ENCODE measurements around the gene KIF24. TPM values are rescaled to one million over a fixed set of nuclear protein-coding genes. Genes with fewer than 3 reads are reported as not detected.

Gene KIF24
- total and polyA plus RNA-seq, 2 of the 4 experiments (the other 2 are of a cell fraction): 1.4 to 3.0 TPM

DNA sequence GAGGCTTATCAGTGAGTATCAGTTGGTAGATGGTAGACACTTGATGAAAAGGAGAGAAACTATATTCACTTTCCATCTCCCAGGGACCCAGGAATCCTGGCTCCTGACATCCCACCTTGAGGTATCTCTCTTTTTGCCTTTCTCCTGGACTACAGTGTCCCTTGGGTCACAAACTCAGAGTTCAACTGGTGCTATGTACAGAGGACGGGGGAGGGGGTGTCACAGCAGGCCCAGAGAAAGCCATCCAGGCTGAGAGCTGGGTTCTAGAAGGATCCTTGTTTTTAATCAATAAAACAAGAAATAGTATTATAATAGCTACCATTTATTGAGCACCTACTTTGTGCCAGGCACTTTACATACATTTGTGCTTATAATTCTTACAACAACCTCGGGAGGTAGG lies 37.3 kb upstream of the KIF24 start:
- Histone ChIP-seq H2AFZ (replicated peaks; ENCODE audit: low read length, poor library complexity) (no peak overlapping the region), H3K4ac (ENCODE audit: low read depth, low read length) (no peak overlapping the region), H2AK9ac (replicated peaks; ENCODE audit: low read depth, low read length, poor library complexity) (no peak overlapping the region), H4K20me1 (ENCODE audit: insufficient read depth, low read length) (no peaks in the 10 kb centered on the region), H3K18ac (ENCODE audit: low read depth, low read length) (no peak overlapping the region), H3K27ac (ENCODE audit: insufficient read depth, low read length) (no peak overlapping the region), H3K36me3 (ENCODE audit: control insufficient read depth, insufficient read depth, low read length) (no peaks in the 10 kb centered on the region), H3K56ac (ENCODE audit: extremely low read depth, insufficient read depth, low read length) (no peak overlapping the region), H2BK15ac (ENCODE audit: low read depth, low read length) (no peak overlapping the region), H4K91ac (ENCODE audit: insufficient read depth, low read depth, low read length) (no peak overlapping the region), H3K9me1 (ENCODE audit: insufficient read depth, low read length) (no peaks in the 10 kb centered on the region), H3K79me1 (ENCODE audit: low read depth in 1 of 2, low read length in 2 of 2) (no peaks in the 10 kb centered on the region), H3K4me2 (ENCODE audit: low read depth, low read length) (no peak overlapping the region), H3K27me3 (ENCODE audit: control insufficient read depth, insufficient read depth, low read length) (peaks cover 7% of the 10 kb centered on the region; the same call in 1 of the 2 replicates), H3K9me3 (ENCODE audit: control insufficient read depth, insufficient read depth, low read length) (peaks cover 3% of the 10 kb centered on the region; the same call in 1 of the 2 replicates), H2BK5ac (ENCODE audit: low read depth, low read length, poor library complexity, severe bottlenecking) (no peak overlapping the region), H2BK20ac (ENCODE audit: low read depth, low read length) (no peak overlapping the region), H3K9ac (ENCODE audit: low read depth, low read length) (no peak overlapping the region), H4K8ac (ENCODE audit: low read depth in 2 of 2, low read length in 2 of 2) (no peak overlapping the region), H3K23ac (ENCODE audit: low read depth, low read length) (no peak overlapping the region), H3K4me3 (ENCODE audit: insufficient read depth, low read depth, low read length) (no peak overlapping the region), H2AK5ac (ENCODE audit: low read depth, low read length) (no peak overlapping the region), H4K5ac (ENCODE audit: low read depth, low read length) (no peak overlapping the region), H3K14ac (replicated peaks; ENCODE audit: low read depth, low read length) (no peak overlapping the region), H2BK120ac (ENCODE audit: low read depth, low read length) (no peak overlapping the region), H3K4me1 (ENCODE audit: control insufficient read depth, insufficient read depth, low read length) (no peaks in the 10 kb centered on the region)
- intact Hi-C loops (cut with micrococcal nuclease): no loop called here
- POLR2A ChIA-PET (ENCODE audit: unreplicated experiment): no interaction called here
- no CpG with 5 or more reads among the region's 2 CpGs for WGBS, 2 experiments (ENCODE audit: extremely low coverage in 2 of 2, insufficient read length in 1 of 2)
- DNase-seq (no peak), ATAC-seq (ENCODE audit: low read depth) (no peak)
- TF ChIP-seq MXI1 (IDR thresholded peaks at IDR 0.05; ENCODE audit: borderline replicate concordance, low read depth, low read length) (no peak), SMC3 (IDR thresholded peaks at IDR 0.05; ENCODE audit: low read depth, low read length) (no peak), FOS (IDR thresholded peaks at IDR 0.05; ENCODE audit: low read depth, low read length) (no peak), MAFK (IDR thresholded peaks at IDR 0.05; ENCODE audit: low read depth, low read length) (no peak), RFX5 (IDR thresholded peaks at IDR 0.05; ENCODE audit: low read depth, low read length) (no peak), POLR2A (IDR thresholded peaks at IDR 0.05; ENCODE audit: low read depth, low read length) (no peak), CEBPB (IDR thresholded peaks at IDR 0.05; ENCODE audit: low read depth, low read length) (no peak), NFE2L2 (IDR thresholded peaks at IDR 0.05; ENCODE audit: low read depth, low read length) (no peak), RAD21 (IDR thresholded peaks at IDR 0.05; ENCODE audit: low read length) (no peak), CHD1 (IDR thresholded peaks at IDR 0.05; ENCODE audit: low read depth, low read length) (no peak), MAZ (IDR thresholded peaks at IDR 0.05; ENCODE audit: borderline replicate concordance, low read depth, low read length) (no peak), BHLHE40 (IDR thresholded peaks at IDR 0.05; ENCODE audit: low read depth, low read length) (no peak), RCOR1 (IDR thresholded peaks at IDR 0.05; ENCODE audit: insufficient replicate concordance, low read length) (no peak)
- TF ChIP-seq, protein P1, sequence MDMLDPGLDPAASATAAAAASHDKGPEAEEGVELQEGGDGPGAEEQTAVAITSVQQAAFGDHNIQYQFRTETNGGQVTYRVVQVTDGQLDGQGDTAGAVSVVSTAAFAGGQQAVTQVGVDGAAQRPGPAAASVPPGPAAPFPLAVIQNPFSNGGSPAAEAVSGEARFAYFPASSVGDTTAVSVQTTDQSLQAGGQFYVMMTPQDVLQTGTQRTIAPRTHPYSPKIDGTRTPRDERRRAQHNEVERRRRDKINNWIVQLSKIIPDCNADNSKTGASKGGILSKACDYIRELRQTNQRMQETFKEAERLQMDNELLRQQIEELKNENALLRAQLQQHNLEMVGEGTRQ (IDR thresholded peaks at IDR 0.05; ENCODE audit: low read depth, low read length): no peak
- TF ChIP-seq, protein P2, sequence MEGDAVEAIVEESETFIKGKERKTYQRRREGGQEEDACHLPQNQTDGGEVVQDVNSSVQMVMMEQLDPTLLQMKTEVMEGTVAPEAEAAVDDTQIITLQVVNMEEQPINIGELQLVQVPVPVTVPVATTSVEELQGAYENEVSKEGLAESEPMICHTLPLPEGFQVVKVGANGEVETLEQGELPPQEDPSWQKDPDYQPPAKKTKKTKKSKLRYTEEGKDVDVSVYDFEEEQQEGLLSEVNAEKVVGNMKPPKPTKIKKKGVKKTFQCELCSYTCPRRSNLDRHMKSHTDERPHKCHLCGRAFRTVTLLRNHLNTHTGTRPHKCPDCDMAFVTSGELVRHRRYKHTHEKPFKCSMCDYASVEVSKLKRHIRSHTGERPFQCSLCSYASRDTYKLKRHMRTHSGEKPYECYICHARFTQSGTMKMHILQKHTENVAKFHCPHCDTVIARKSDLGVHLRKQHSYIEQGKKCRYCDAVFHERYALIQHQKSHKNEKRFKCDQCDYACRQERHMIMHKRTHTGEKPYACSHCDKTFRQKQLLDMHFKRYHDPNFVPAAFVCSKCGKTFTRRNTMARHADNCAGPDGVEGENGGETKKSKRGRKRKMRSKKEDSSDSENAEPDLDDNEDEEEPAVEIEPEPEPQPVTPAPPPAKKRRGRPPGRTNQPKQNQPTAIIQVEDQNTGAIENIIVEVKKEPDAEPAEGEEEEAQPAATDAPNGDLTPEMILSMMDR (conservative IDR thresholded peaks at IDR 0.05; ENCODE audit: low read depth, low read length): no peak
- TF ChIP-seq, protein P3, sequence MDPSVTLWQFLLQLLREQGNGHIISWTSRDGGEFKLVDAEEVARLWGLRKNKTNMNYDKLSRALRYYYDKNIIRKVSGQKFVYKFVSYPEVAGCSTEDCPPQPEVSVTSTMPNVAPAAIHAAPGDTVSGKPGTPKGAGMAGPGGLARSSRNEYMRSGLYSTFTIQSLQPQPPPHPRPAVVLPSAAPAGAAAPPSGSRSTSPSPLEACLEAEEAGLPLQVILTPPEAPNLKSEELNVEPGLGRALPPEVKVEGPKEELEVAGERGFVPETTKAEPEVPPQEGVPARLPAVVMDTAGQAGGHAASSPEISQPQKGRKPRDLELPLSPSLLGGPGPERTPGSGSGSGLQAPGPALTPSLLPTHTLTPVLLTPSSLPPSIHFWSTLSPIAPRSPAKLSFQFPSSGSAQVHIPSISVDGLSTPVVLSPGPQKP (IDR thresholded peaks at IDR 0.05; ENCODE audit: borderline replicate concordance, low read depth, low read length): no peak
- CTCF ChIA-PET: interaction anchor here (0.6 kb wide), 1 partner anchor 238 kb away, joined by 3 read pairs; no protein-coding TSS in a partner anchor
- dilution Hi-C loops (cut with HindIII; ENCODE audit: low sequenced_read_pairs, unreplicated experiment): no loop called here
- in situ Hi-C loops (cut with MboI; ENCODE audit: low sequenced_read_pairs): no loop called here
- no TSS peak for BruUV-seq (replicated peaks)
